HG03469 (cell line): ENCODE data around the gene ACTR2.
"Not testable (repeated sequence)": the region's sequence is repeated elsewhere in the genome, so short reads cannot be mapped to it uniquely, and the experiment has no call there.

Experiments used
- ATAC-seq: cut with Tn5 transposase; IDR thresholded peaks from one replicate; pipeline ENCODE4 v1.9.1; 2021; ENCODE audit warnings: mild to moderate bottlenecking, moderate library complexity, moderate number of reproducible peaks; ENCODE audit not compliant: unreplicated experiment

Gene ACTR2

GRCh38 chr2:65309699-65310098 lies 82.1 kb downstream of the ACTR2 start:
- ATAC-seq: no peak

GRCh38 chr2:65311049-65311448 lies 83.4 kb downstream of the ACTR2 start:
- ATAC-seq: no peak

GRCh38 chr2:65311596-65311995 lies 84.0 kb downstream of the ACTR2 start:
- no peak for ATAC-seq

- ATAC-seq: no peak
Measured at GRCh38 chr2:65313126-65313953, 85.7 kb downstream of the ACTR2 start.

GRCh38 chr2:65313954-65314256 lies 86.3 kb downstream of the ACTR2 start:
- ATAC-seq: no peak

- no peak for ATAC-seq
Measured at GRCh38 chr2:65314801-65315441, 87.3 kb downstream of the ACTR2 start.

- no peak for ATAC-seq
Measured at GRCh38 chr2:65316072-65316471, 88.4 kb downstream of the ACTR2 start.

- ATAC-seq: not testable (repeated sequence)
Measured at GRCh38 chr2:65317351-65317750, 89.7 kb downstream of the ACTR2 start.

- no peak for ATAC-seq
Measured at GRCh38 chr2:65317841-65318240, 90.2 kb downstream of the ACTR2 start.

GRCh38 chr2:65319072-65319673 lies 91.5 kb downstream of the ACTR2 start:
- no peak for ATAC-seq

GRCh38 chr2:65319674-65320041 lies 92.0 kb downstream of the ACTR2 start:
- no peak for ATAC-seq

- peak; percentile 47 for ATAC-seq
Measured at GRCh38 chr2:65320042-65320725, 92.6 kb downstream of the ACTR2 start.
